Measurements from ENCODE around the gene RIPOR3.
"Not testable (repeated sequence)": the region's sequence is repeated elsewhere in the genome, so short reads cannot be mapped to it uniquely, and the experiment has no call there.

The RIPOR3 gene

DNA sequence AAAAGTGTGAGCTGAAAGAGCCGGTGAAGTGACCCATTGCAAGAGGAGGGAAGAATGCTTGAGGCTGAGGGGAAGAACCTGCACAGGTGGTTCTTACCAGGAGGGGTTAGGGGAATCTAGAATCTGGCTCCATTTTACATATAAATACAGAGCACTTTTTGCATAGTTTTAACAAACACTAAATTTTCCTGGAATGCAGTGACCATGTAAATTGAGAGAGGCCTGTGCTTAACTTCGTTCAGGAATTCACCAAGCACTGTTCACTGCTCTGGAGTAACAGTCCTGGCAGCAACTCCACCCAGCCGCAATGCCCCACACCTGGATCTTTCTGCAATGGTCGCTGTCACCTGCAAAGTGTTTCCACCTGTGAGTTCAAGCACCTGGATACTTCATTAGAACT is 13.2 kb upstream of the RIPOR3 start:
- H3K4me3 ChIP-seq (replicated peaks; ENCODE audit: low read depth, low read length), result no peak overlapping the region
- DNase-seq (ENCODE audit: extremely low read depth, low read depth), result no peak
- TF ChIP-seq, protein P1, sequence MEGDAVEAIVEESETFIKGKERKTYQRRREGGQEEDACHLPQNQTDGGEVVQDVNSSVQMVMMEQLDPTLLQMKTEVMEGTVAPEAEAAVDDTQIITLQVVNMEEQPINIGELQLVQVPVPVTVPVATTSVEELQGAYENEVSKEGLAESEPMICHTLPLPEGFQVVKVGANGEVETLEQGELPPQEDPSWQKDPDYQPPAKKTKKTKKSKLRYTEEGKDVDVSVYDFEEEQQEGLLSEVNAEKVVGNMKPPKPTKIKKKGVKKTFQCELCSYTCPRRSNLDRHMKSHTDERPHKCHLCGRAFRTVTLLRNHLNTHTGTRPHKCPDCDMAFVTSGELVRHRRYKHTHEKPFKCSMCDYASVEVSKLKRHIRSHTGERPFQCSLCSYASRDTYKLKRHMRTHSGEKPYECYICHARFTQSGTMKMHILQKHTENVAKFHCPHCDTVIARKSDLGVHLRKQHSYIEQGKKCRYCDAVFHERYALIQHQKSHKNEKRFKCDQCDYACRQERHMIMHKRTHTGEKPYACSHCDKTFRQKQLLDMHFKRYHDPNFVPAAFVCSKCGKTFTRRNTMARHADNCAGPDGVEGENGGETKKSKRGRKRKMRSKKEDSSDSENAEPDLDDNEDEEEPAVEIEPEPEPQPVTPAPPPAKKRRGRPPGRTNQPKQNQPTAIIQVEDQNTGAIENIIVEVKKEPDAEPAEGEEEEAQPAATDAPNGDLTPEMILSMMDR (IDR thresholded peaks at IDR 0.05; ENCODE audit: low read depth, low read length, missing control alignments), result no peak

DNA sequence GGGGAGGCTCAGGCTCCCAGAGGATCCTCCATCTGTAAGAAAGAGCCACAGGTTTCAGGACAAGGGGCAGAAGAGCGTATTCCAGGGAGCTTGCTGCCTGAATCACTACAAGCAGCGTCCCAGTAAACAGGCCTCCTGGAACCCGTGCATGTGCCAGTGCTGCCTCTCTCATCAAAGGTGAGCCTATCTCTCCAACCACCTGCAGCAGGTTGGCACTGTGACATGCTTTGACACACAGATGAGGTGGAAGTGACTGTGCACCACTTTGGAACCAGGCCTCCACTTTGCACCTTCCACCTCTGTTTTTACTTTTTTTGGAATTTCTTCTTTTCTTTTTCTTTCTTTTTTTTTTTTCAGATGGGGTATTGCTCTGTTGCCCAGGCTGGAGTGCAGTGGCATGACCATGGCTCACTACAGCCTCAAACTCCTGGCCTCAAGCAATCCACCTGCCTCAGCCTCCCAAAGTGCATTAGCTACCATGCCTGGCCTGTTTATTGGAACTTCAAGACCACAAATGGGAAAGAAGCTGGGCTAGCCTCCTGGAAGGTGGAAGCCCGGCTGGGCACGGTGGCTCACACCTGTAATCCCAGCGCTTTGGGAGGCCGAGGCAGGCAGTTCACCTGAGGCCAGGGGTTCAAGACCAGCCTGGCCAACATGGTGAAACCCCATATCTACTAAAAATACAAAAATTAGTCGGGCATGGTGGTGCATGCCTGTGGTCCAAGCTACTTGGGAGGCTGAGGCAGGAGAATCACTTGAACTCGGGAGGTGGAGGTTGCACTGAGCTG is 12.5 kb upstream of the RIPOR3 start:
- not testable (repeated sequence) for H3K4me3 ChIP-seq (replicated peaks; ENCODE audit: low read depth, low read length); DNase-seq (ENCODE audit: extremely low read depth, low read depth)

DNA sequence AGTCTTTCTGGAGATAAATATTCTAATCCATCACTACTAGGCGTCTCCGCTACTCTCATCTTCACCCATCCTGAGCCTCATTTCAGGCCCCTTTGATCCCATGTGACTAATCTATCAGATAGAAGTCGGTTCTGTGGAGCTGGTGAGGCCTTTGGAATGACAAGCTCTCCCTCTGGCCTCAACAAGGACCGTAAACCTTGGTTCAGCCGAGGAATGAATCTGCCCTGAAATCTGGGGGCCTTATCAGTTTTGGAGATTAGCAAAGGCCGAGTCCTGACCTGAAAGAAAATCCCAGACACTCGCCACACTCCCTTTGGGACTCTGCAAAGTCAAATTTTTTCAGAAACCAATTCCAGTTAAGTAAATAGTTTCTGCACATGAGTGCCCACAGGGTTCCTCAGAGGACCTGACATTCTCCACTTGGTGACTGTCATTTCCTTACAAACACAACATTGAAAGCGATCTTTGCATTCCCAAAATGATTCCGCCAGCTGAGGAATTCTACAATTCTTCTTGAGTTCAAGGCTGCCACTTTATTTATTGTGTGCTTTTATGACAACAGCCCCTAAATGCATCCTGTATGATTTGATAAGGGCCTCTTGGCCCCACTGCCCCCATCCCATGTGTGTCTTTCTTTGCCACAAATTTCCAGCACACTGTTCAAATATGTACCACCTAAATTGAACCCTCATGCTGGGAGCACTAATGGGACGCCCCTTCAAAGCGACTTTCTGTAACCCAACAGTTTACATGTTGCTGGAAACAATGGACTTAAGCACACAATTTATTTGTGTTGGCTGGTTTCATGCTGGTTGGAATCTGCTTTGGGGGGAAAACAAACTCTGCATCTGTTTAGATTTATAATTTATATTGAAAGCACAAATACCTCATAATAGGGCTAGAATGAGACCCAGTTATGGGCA is 10.0 kb upstream of the RIPOR3 start:
- TF ChIP-seq, protein P1 (IDR thresholded peaks at IDR 0.05; ENCODE audit: low read depth, low read length, missing control alignments), result no peak
- DNase-seq (ENCODE audit: extremely low read depth, low read depth), result no peak
- H3K4me3 ChIP-seq (replicated peaks; ENCODE audit: low read depth, low read length), result no peak overlapping the region

DNA sequence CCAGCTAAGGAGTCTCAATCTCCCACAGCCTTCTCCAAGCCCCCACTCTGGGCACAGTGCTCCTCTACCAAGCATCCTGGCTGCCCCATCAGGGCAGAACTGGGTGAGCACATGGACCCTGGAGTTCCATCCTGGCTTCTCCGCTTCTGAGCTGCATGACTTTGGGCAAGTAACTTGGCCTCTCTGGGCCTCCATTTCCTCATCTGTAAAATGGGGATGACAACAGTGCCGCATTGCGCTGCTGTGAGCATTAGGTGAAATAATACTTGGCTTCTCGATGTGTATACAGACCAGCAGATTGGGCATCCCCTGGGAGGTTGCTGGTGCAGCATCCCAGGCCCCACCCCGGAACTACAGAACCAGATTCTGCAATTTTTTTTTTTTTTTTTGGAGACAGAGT is 8.3 kb upstream of the RIPOR3 start:
- no peak for DNase-seq (ENCODE audit: extremely low read depth, low read depth)
- TF ChIP-seq, protein P1 (IDR thresholded peaks at IDR 0.05; ENCODE audit: low read depth, low read length, missing control alignments), result no peak
- no peak overlapping the region for H3K4me3 ChIP-seq (replicated peaks; ENCODE audit: low read depth, low read length)

DNA sequence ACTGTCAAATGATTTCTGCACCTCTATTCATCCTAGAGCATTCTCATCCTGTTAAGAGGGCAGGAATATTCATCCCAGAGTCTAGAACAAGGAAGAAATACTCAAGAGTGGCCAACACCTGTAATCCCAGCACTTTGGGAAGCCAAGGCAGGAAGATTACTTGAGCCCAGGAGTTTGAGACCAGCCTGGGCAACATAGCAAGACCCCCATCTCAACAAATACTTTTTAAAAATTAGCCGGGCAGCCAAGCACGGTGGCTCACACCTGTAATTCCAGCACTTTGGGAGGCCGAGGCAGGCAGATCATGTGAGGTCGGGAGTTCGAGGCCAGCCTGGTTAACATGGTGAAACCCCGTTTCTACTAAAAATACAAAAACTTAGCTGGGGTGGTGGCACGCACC is 6.9 kb upstream of the RIPOR3 start:
- DNase-seq (ENCODE audit: extremely low read depth, low read depth); H3K4me3 ChIP-seq (replicated peaks; ENCODE audit: low read depth, low read length): not testable (repeated sequence)

DNA sequence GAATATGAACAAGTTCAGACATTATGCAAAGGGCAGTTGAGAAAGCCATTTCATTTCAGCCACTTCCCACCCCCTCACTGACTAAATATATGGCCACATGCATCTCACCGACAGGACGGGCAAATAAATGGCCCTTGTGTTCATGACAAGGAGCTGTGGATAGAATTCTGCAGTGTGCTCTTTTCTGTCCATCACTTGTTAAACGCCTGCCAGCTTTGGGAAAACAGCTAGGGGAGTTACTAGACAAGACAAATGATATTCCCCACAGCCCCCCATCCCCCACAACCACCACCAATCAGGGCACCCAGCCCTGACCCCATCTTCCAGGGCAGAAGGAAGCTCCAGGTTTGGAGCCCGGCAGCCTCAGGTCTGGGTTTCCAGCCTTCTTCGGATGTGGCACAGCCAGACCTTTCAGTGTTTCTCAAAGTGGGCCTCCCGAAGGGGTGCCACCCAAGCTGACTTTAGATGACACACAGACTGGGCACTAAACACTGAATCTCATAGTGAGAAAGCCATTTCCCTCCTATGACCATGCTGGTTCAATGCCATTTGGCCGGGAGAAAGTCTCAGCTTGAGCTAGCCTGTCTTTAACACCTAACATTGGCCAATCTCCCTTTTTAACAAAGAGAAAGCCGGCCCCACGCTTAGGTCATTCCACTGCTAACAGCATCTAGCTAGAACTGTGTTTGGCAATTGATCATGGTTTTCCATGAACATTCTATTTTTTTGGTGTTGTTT is 4.0 kb upstream of the RIPOR3 start:
- DNase-seq (ENCODE audit: extremely low read depth, low read depth), result no peak
- TF ChIP-seq, protein P1 (IDR thresholded peaks at IDR 0.05; ENCODE audit: low read depth, low read length, missing control alignments), result no peak
- no peak overlapping the region for H3K4me3 ChIP-seq (replicated peaks; ENCODE audit: low read depth, low read length)

DNA sequence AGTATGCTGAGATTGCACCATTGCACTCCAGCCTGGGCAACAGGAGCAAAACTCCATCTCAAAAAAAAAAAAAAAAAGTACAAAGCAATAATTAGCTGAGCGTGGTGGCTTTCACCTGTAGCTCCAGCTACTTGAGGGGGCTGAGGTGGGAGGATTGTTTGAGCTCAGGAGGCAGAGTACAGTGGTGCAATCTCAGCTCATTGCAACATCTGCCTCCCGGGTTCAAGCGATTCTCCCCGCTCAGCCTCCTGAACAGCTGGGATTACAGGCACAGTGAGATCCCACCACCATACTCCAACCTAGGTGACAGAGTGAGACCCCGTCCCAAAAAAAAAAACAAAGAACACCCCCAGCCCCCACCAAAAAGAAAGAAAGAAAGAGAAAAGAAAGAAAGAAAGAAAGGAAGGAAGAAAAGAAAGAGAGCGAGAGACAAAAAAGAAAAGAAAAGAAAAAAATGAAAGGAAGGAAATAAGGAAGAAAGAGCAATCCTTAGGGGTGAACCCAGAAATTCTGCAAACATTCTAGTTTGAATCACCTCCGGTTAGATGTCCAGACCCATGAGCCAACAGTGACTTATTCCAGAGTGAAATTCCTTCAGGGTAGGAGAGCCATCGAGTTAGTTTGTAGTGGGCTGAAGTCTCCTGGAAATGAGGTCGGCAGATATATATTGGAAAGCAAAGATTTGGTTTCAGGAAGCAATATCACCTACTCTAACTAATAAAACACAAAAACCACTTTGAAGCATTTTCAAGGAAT is 3.2 kb upstream of the RIPOR3 start:
- TF ChIP-seq, protein P1 (IDR thresholded peaks at IDR 0.05; ENCODE audit: low read depth, low read length, missing control alignments), result no peak
- no peak overlapping the region for H3K4me3 ChIP-seq (replicated peaks; ENCODE audit: low read depth, low read length)
- no peak for DNase-seq (ENCODE audit: extremely low read depth, low read depth)

Data from HFF-Myc (cell line).